IMR-90 (cell line): ENCODE results near the gene TTC28. TPM values are rescaled to one million over a fixed set of nuclear protein-coding genes. Genes with fewer than 3 reads are reported as not detected.

Source experiments
- ATAC-seq: fragments of 200-7000 bp; cut with Tn5 transposase; 2 replicates; pipeline ENCODE4 v1.9.1; 2020; ENCODE audit warnings: low read depth, mild to moderate bottlenecking, moderate library complexity
- BruUV-seq: library from RNA; stranded (reverse); fragments of 400-500 nt; replicated peaks from 2 replicates; lab custom pipeline; 2021; lab: Mats Ljungman, UMichigan
- CTCF ChIA-PET: fragments of 300-600 bp; formaldehyde crosslinking; extraction: SDS; loops from one replicate; lab custom pipeline; 2021; ENCODE audit warnings: antibody characterized with exemption; lab: Yijun Ruan, JAX
- POLR2A ChIA-PET: fragments of 300-600 bp; sonication (Branson Sonifier 250); formaldehyde crosslinking; loops from one replicate; lab custom pipeline; 2022; ENCODE audit warnings: antibody characterized with exemption; ENCODE audit not compliant: unreplicated experiment; lab: Charles Lee
- DNase-seq: peaks from one replicate; pipeline ENCODE4 v3.0.0; 2013
- H2AFZ ChIP-seq: replicated peaks from 2 replicates; pipeline ENCODE3; 2013; ENCODE audit warnings: low read length, mild to moderate bottlenecking; ENCODE audit not compliant: poor library complexity
- H2AK5ac ChIP-seq: 2 replicates; pipeline ENCODE4 v1.6.1; 2013; ENCODE audit warnings: low read depth, low read length, inconsistent platforms
- H2AK9ac ChIP-seq: replicated peaks from 2 replicates; pipeline ENCODE3; 2013; ENCODE audit warnings: mild to moderate bottlenecking, low read depth, low read length, moderate library complexity; ENCODE audit not compliant: poor library complexity
- H2BK120ac ChIP-seq: 2 replicates; pipeline ENCODE4 v1.6.1; 2013; ENCODE audit warnings: low read depth, low read length, inconsistent platforms
- H2BK15ac ChIP-seq: 3 replicates; pipeline ENCODE4 v1.6.1; 2013; ENCODE audit warnings: low read depth, low read length, inconsistent platforms
- H2BK20ac ChIP-seq: 2 replicates; pipeline ENCODE4 v1.6.1; 2013; ENCODE audit warnings: low read depth, mild to moderate bottlenecking, inconsistent platforms, low read length, moderate library complexity
- H2BK5ac ChIP-seq: 2 replicates; pipeline ENCODE4 v1.6.1; 2013; ENCODE audit warnings: mild to moderate bottlenecking, low read depth, low read length, inconsistent platforms; ENCODE audit not compliant: poor library complexity, severe bottlenecking
- H3K14ac ChIP-seq: replicated peaks from 2 replicates; pipeline ENCODE4 v1.6.1; 2013; ENCODE audit warnings: low read depth, low read length, inconsistent platforms
- H3K18ac ChIP-seq: 2 replicates; pipeline ENCODE4 v1.6.1; 2013; ENCODE audit warnings: low read depth, low read length, control low read depth
- H3K23ac ChIP-seq: 2 replicates; pipeline ENCODE4 v1.6.1; 2013; ENCODE audit warnings: low read depth, low read length, inconsistent platforms
- H3K27ac ChIP-seq: 2 replicates; pipeline ENCODE4 v1.5.1; 2013; ENCODE audit warnings: mild to moderate bottlenecking, control low read depth, low read length; ENCODE audit not compliant: insufficient read depth
- H3K27me3 ChIP-seq: 2 replicates; pipeline ENCODE4 v1.6.1; 2013; ENCODE audit warnings: low read length; ENCODE audit not compliant: control insufficient read depth, insufficient read depth
- H3K36me3 ChIP-seq: 2 replicates; pipeline ENCODE4 v1.6.1; 2013; ENCODE audit warnings: low read length, mixed read lengths; ENCODE audit not compliant: control insufficient read depth, insufficient read depth
- H3K4ac ChIP-seq: 2 replicates; pipeline ENCODE4 v1.6.1; 2013; ENCODE audit warnings: low read depth, low read length, inconsistent platforms
- H3K4me1 ChIP-seq: 2 replicates; pipeline ENCODE4 v1.6.1; 2013; ENCODE audit warnings: low read length, mixed read lengths; ENCODE audit not compliant: control insufficient read depth, insufficient read depth
- H3K4me2 ChIP-seq: 2 replicates; pipeline ENCODE4 v1.6.1; 2013; ENCODE audit warnings: low read depth, mild to moderate bottlenecking, control low read depth, low read length, moderate library complexity
- H3K4me3 ChIP-seq: 2 replicates; pipeline ENCODE4 v1.5.1; 2013; ENCODE audit warnings: low read depth, mild to moderate bottlenecking, control low read depth, low read length, moderate library complexity; ENCODE audit not compliant: insufficient read depth
- H3K56ac ChIP-seq: 2 replicates; pipeline ENCODE4 v1.6.1; 2013; ENCODE audit warnings: low read length, inconsistent platforms; ENCODE audit not compliant: insufficient read depth; ENCODE audit errors: extremely low read depth
- H3K79me1 ChIP-seq, 2 experiments: 2 replicates each; pipeline ENCODE4 v1.6.1; 2013; ENCODE audit warnings: low read length in 2 of 2, inconsistent platforms in 1 of 2, low read depth in 1 of 2
- H3K9ac ChIP-seq: 2 replicates; pipeline ENCODE4 v1.6.1; 2013; ENCODE audit warnings: low read depth, low read length, control low read depth
- H3K9me1 ChIP-seq: 2 replicates; pipeline ENCODE4 v1.6.1; 2013; ENCODE audit warnings: low read length, inconsistent platforms; ENCODE audit not compliant: insufficient read depth
- H3K9me3 ChIP-seq: 2 replicates; pipeline ENCODE4 v1.6.1; 2013; ENCODE audit warnings: low read length; ENCODE audit not compliant: control insufficient read depth, insufficient read depth
- H4K20me1 ChIP-seq: 2 replicates; pipeline ENCODE4 v1.6.1; 2013; ENCODE audit warnings: low read length, inconsistent platforms; ENCODE audit not compliant: insufficient read depth
- H4K5ac ChIP-seq: 2 replicates; pipeline ENCODE4 v1.6.1; 2013; ENCODE audit warnings: mild to moderate bottlenecking, low read depth, low read length, control low read depth
- H4K8ac ChIP-seq, 2 experiments: 2 replicates each; pipeline ENCODE4 v1.6.1; 2013; ENCODE audit warnings: low read depth in 2 of 2, low read length in 2 of 2, control low read depth in 1 of 2, inconsistent platforms in 1 of 2
- H4K91ac ChIP-seq: 2 replicates; pipeline ENCODE4 v1.6.1; 2013; ENCODE audit warnings: low read depth, low read length, inconsistent platforms; ENCODE audit not compliant: insufficient read depth
- CTCF ChIP-seq: conservative IDR thresholded peaks from 2 replicates; pipeline ENCODE4 v1.5.1; 2012; ENCODE audit warnings: mild to moderate bottlenecking, low read depth, low read length, improper control_type of control experiment
- FOS ChIP-seq: fragments of 150-350 bp; IDR thresholded peaks from 2 replicates; pipeline ENCODE4 v1.6.1; 2016; ENCODE audit warnings: low read depth, low read length
- POLR2A ChIP-seq: IDR thresholded peaks from 2 replicates; pipeline ENCODE4 v1.6.1; 2012; ENCODE audit warnings: mild to moderate bottlenecking, low read depth, low read length
- WGBS, 2 experiments: methylation state at CpG; one replicate each; pipeline versions ENCODE4 v1.1.5 to v1.1.7; 2013; ENCODE audit warnings: missing lambda C conversion rate in 2 of 2; ENCODE audit not compliant: insufficient read length in 1 of 2; ENCODE audit errors: extremely low coverage in 2 of 2; 5-methylcytosine and 5-hydroxymethylcytosine counted together
- dilution Hi-C: fragments of 300-500 bp; cut with HindIII; formaldehyde crosslinking; loops from one replicate; pipeline ENCODE4 v1.14.3; 2018; ENCODE audit warnings: low sequenced_read_pairs; ENCODE audit not compliant: unreplicated experiment
- in situ Hi-C: fragments of 300-500 bp; cut with MboI; formaldehyde crosslinking; loops from 3 replicates; pipeline ENCODE4 v1.14.3; 2019; ENCODE audit warnings: low sequenced_read_pairs, inconsistent platforms, mixed read lengths
- intact Hi-C: fragments of 100-400 bp; cut with micrococcal nuclease; formaldehyde crosslinking; loops from 2 replicates; pipeline ENCODE4 v1.10.0; 2022
- polyA plus RNA-seq, 3 experiments: library from polyadenylated mRNA; depleted of rRNA; stranded (reverse); fragments of >200 nt; gene quantifications; 2 replicates each; pipeline ENCODE4 v1.2.3, GENCODE V29; 2012; ENCODE audit warnings: low replicate concordance in 1 of 3
- total RNA-seq: library from RNA; depleted of rRNA; stranded (reverse); fragments of >200 nt; gene quantifications from 2 replicates; pipeline ENCODE4 v1.2.3, GENCODE V29; 2012

TTC28 gene
- total and polyA plus RNA-seq, 2 of the 4 experiments (the other 2 are of a cell fraction) = 5.6 to 13.3 TPM

GRCh38 chr22:28004021-28004420 is 675.6 kb downstream of the TTC28 start:
- Histone ChIP-seq H3K4me1 (peaks cover 24% of the 10 kb centered on the region), H3K27me3 (no peaks in the 10 kb centered on the region), H4K20me1 (no peaks in the 10 kb centered on the region), H3K4ac (no peak overlapping the region; the same call in 1 of the 2 replicates), H2AK5ac (no peak overlapping the region), H3K27ac (no peak overlapping the region), H4K5ac (no peak overlapping the region), H2AFZ (no peak overlapping the region), H4K91ac (no peak overlapping the region), H3K36me3 (peaks cover 20% of the 10 kb centered on the region; the same call in 1 of the 2 replicates), H3K79me1 (peaks cover 0 to 11% of the 10 kb centered on the region in 2 experiments; a peak in 1 of 4 replicates), H4K8ac (no peak overlapping the region), H2AK9ac (no peak overlapping the region), H3K9me1 (peaks cover 21% of the 10 kb centered on the region), H3K4me3 (no peak overlapping the region), H3K14ac (no peak overlapping the region), H2BK15ac (no peak overlapping the region), H3K56ac (no peak overlapping the region), H3K9me3 (no peaks in the 10 kb centered on the region), H3K23ac (no peak overlapping the region), H3K9ac (no peak overlapping the region), H2BK5ac (no peak overlapping the region), H2BK120ac (no peak overlapping the region), H2BK20ac (no peak overlapping the region), H3K4me2 (no peak overlapping the region), H3K18ac (no peak overlapping the region)
- no peak for DNase-seq
- in situ Hi-C loops (loop anchor here (10.0 to 25.0 kb wide), 2 partner anchors 589 to 1242 kb away; no protein-coding TSS in a partner anchor), dilution Hi-C loops (no loop called here), intact Hi-C loops (loop anchor here (10.0 kb wide), 1 partner anchor 199 kb away; the partner anchor contains the start of gene MN1)
- CTCF ChIA-PET = interaction anchor here (0.6 kb wide), 1 partner anchor 119 kb away, joined by 4 read pairs; no protein-coding TSS in a partner anchor
- no TSS peak for BruUV-seq
- WGBS, 2 experiments = 91% methylated on average over 4 of the region's 6 CpGs; no CpG with 5 or more reads in 1 of the 2 experiments
- no peak for TF ChIP-seq FOS
- no peak for TF ChIP-seq POLR2A
- no peak for TF ChIP-seq CTCF
- no peak for ATAC-seq
- POLR2A ChIA-PET = interaction anchor here (0.5 kb wide), 1 partner anchor 770 kb away, joined by 3 read pairs; no protein-coding TSS in a partner anchor
